Endothelial cell of umbilical vein (primary cell): ENCODE measurements around the gene BTBD8.

Experiments
- CTCF ChIP-seq, 2 donors: IDR thresholded peaks; 1 replicate in 1 of 2; 2 replicates in 1 of 2; pipeline ENCODE4 v1.5.1; 2011; ENCODE audit warnings: low read length in 2 of 2, mild to moderate bottlenecking in 2 of 2, moderate library complexity in 2 of 2, control low read depth in 1 of 2, inconsistent platforms in 1 of 2, low read depth in 1 of 2; ENCODE audit not compliant: insufficient read depth in 1 of 2; ENCODE audit errors: extremely low read depth in 1 of 2
- EZH2 ChIP-seq: IDR thresholded peaks from 2 replicates; pipeline ENCODE4 v1.6.1; 2012; ENCODE audit warnings: borderline replicate concordance, low read depth, mild to moderate bottlenecking, moderate library complexity, low read length, inconsistent platforms; ENCODE audit not compliant: severe bottlenecking
- POLR2AphosphoS5 ChIP-seq: IDR thresholded peaks from 2 replicates; pipeline ENCODE4 v1.6.1; 2012; ENCODE audit warnings: low read depth, mild to moderate bottlenecking, control low read depth, low read length, moderate library complexity; ENCODE audit not compliant: insufficient read depth

GRCh38 chr1:92168657-92169056 lies 88.5 kb downstream of the BTBD8 start:
- TF ChIP-seq CTCF (IDR thresholded peaks at IDR 0.05; ENCODE audit: extremely low read depth in 1 of 2, insufficient read depth in 1 of 2, low read depth in 1 of 2, low read length in 2 of 2) (no peak), EZH2 (no peak), POLR2AphosphoS5 (no peak)
